Naive B cell (primary cell): ENCODE data around the gene CNTD1. TPM values are rescaled to one million over a fixed set of nuclear protein-coding genes. Genes with fewer than 3 reads are reported as not detected.
A peak's percentile ranks its signal among the peaks of the same experiment; 100 is the strongest.

Source experiments
- ATAC-seq, 2 donors: fragments of 150-1000 bp; cut with Tn5 transposase; 2 replicates each; pipeline ENCODE4 v1.10.0; 2021; ENCODE audit warnings: low read depth in 2 of 2, mild to moderate bottlenecking in 2 of 2, moderate library complexity in 2 of 2
- DNase-seq: peaks from one replicate; pipeline ENCODE4 v3.0.0; 2022
- H3K27ac Mint-ChIP-seq, 6 donors: one replicate each; pipeline ENCODE4 v1.8.0; 2020 to 2022; ENCODE audit warnings: mild to moderate bottlenecking in 6 of 6, mixed read lengths in 6 of 6, moderate library complexity in 5 of 6, inconsistent platforms in 2 of 6
- H3K27me3 Mint-ChIP-seq, 3 donors: one replicate each; pipeline ENCODE4 v1.8.0; 2021 to 2022; ENCODE audit warnings: mixed read lengths in 3 of 3, mild to moderate bottlenecking in 1 of 3
- H3K36me3 Mint-ChIP-seq, 2 donors: one replicate each; pipeline ENCODE4 v1.8.0; 2020 to 2022; ENCODE audit warnings: mixed read lengths in 2 of 2, inconsistent platforms in 1 of 2, mild to moderate bottlenecking in 1 of 2
- H3K4me1 Mint-ChIP-seq, 3 donors: one replicate each; pipeline ENCODE4 v1.8.0; 2020 to 2022; ENCODE audit warnings: mixed read lengths in 3 of 3, inconsistent platforms in 1 of 3, mild to moderate bottlenecking in 1 of 3, moderate library complexity in 1 of 3
- H3K4me3 Mint-ChIP-seq, 8 donors: one replicate each; pipeline ENCODE4 v1.8.0; 2020 to 2022; ENCODE audit warnings: mild to moderate bottlenecking in 8 of 8, mixed read lengths in 8 of 8, moderate library complexity in 8 of 8, inconsistent platforms in 2 of 8
- H3K9me3 Mint-ChIP-seq, 7 donors: one replicate each; pipeline ENCODE4 v1.8.0; 2020 to 2022; ENCODE audit warnings: mixed read lengths in 7 of 7, mild to moderate bottlenecking in 5 of 7, inconsistent platforms in 2 of 7, moderate library complexity in 1 of 7
- polyA plus RNA-seq, 6 donors: library from polyadenylated mRNA; unstranded; fragments of 300-500 nt; fragmentation: Illumina TruSeq; gene quantifications; one replicate each; pipeline ENCODE4 v1.2.3, GENCODE V29; 2021; ENCODE audit warnings: low read depth in 6 of 6

CNTD1 gene
- polyA plus RNA-seq, 6 donors from 2014 or later, result 0.17 to 0.74 (median 0.70) TPM; not detected in 1

DNA sequence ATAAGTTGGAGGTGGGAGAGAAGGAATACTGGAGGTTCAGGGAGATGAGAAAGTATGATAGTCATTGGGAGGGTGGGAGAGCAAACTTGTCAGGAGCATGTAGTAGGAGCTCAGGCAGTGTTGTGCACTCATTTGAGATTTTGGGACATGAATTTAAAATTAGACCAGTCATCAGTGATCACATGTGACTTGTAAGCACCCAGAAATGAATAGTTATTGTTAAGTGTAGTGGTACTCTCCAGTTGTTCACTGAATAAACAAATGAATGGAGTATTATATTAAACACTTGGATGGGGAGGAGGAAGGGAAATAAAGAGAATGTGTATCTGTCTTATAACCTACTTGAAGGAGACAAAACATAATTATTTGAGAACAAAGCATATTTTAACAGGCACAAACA is 32.3 kb downstream of the CNTD1 start:
- Mint-ChIP-seq H3K27me3 (no peaks in the 10 kb centered on the region), H3K27ac (peak overlapping the region in 3 of 6 donors; percentile 10 to 60 (median 44))

DNA sequence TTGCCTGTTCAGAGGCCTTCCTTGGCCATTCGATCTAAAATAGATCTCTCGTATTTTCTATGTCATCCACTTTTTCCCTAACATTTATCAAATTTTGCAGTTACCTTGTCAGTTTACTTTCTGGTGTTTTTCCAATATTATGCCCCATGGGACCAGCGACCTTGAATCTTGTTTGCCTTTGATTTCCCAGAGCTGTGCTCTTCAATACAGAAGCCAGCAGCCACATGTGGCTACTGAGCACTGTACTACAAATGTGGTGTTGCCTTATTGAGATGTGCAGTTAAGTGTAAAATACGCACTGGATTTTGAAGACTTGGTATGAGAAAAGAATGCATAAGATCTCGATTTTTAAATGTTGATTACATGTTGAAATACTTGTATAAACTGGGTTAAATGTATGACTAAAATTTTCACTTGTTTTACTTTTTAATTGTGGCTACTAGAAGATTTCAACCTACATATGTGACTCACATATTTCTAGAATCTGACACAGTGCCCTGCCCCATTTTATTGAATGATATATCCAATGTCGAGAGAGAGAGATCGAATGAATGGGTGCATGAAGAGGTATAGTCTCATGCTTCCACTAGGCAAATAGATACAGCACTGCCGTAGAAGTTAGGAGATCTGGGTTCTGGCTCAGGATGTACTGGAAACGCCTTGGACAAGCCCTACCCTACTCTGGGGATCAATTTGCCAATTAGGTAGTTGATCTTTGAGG is 33.7 kb downstream of the CNTD1 start:
- H3K36me3 Mint-ChIP-seq, result no peaks in the 10 kb centered on the region
- DNase-seq, result no peak
- peaks cover 20 to 32% (median 28%) of the 10 kb centered on the region in 3 donors for H3K4me1 Mint-ChIP-seq
- H3K4me3 Mint-ChIP-seq, result peak overlapping the region; percentile 93 to 98 (median 97)
- ATAC-seq, result peak; percentile 5 to 7
- H3K27me3 Mint-ChIP-seq, result no peaks in the 10 kb centered on the region
- peak overlapping the region; percentile 99 to 100 (median 99) for H3K27ac Mint-ChIP-seq
- H3K9me3 Mint-ChIP-seq, result no peaks in the 10 kb centered on the region

More for the DNA sequence above, 32.3 kb downstream of the CNTD1 start:
- H3K36me3 Mint-ChIP-seq, result no peaks in the 10 kb centered on the region
- peaks cover 20 to 32% (median 25%) of the 10 kb centered on the region in 3 donors for H3K4me1 Mint-ChIP-seq
- ATAC-seq (no peak), DNase-seq (no peak)
- no peaks in the 10 kb centered on the region for H3K9me3 Mint-ChIP-seq
- peak overlapping the region in 4 of 8 donors; percentile 21 to 97 (median 39) for H3K4me3 Mint-ChIP-seq

DNA sequence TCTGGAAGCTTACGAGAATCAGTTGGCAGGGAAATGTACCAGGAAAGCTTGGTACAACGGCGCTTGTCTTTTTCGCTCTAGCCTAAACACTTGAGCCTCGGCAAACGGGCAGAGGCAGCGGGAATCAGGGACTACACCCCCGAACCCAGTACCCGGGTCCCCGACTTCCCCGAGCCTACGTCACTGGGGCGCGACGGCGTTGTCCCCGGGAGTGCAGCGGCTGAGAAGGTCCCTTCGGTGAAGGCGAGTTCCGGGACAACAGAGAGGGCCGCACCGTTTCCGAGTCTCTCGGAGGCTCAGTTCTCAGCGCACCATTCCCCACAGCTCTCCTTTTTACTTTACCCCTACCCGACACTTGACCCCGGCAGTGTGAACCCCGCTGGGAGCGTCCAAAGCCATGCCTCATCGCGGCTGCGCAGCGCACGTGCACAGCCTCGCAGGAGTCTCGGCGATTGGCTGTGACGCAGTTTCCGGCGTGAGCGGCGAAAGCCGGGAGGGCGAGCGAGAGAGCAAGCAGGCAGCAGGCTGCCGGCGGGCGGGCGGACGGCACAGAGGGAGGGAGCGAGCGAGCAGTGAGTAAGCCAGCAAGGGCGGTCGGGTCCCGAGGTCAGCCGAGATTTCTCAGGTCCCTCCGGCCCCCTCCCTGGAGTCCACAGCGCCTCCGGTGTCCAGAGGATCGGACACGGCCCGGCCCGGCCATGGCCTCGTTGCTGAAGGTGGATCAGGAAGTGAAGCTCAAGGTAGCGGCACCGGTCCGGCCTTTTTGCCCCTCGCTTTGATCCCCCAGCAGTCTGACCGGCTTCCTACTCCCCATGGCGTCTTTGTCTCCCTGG is 34.5 kb downstream of the CNTD1 start, which contains the start of gene PSME3:
PSME3 (plus strand) TSS at position 464 of the 833 bp plus-strand sequence; CDS start at position 699, 235 bp downstream.
- no peaks in the 10 kb centered on the region for H3K9me3 Mint-ChIP-seq

DNA sequence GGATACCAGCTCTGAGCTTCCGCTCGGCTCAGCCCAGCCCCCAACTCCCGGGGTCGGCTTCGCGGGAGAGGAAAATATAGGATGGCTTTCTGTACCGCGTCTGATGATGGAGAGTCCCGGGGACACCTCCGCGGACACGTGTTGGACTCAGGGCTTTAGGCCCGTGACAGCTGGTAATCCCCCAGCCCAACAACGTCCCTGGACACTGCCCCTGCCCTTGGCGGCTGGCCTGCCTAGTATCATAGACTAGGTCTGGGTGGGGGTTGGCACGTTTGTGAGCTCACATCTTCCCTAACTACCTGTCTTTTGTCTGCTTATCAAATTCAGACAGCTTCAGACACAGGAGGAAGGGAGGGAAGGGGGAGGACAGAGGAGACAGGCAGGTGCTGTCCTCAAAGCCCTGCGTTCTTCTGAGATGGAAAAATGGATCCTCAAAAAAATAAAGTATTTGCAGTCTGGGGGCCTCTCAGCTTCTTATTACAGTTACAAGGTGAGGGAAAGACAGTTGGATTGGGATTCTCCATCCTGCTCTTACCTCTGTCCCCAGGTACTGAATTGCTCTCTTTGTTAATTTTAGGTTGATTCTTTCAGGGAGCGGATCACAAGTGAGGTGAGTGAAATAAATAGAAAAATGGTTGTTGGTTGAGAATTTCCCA is 35.2 kb downstream of the CNTD1 start:
- H3K36me3 Mint-ChIP-seq, result peaks cover 3 to 6% of the 10 kb centered on the region in 2 donors
- no peak for ATAC-seq
- H3K9me3 Mint-ChIP-seq, result no peaks in the 10 kb centered on the region
- H3K27ac Mint-ChIP-seq, result peak overlapping the region; percentile 95 to 100 (median 99)
- DNase-seq, result no peak
- peak overlapping the region; percentile 93 to 98 (median 97) for H3K4me3 Mint-ChIP-seq
- no peaks in the 10 kb centered on the region for H3K27me3 Mint-ChIP-seq
- H3K4me1 Mint-ChIP-seq, result peaks cover 26 to 32% (median 28%) of the 10 kb centered on the region in 3 donors

More for the DNA sequence above, 34.5 kb downstream of the CNTD1 start, which contains the start of gene PSME3:
- peak within 1 kb of the TSS; percentile 99 to 100 (median 99) for H3K27ac Mint-ChIP-seq
- peak within 1 kb of the TSS; percentile 93 to 98 (median 97) for H3K4me3 Mint-ChIP-seq
- peaks cover 0 to 6% of the 10 kb centered on the region in 2 donors for H3K36me3 Mint-ChIP-seq
- peak; percentile 91 for DNase-seq
- H3K4me1 Mint-ChIP-seq, result peaks cover 23 to 32% (median 28%) of the 10 kb centered on the region in 3 donors
- H3K27me3 Mint-ChIP-seq, result no peaks in the 10 kb centered on the region
- peak; percentile 90 to 92 for ATAC-seq

DNA sequence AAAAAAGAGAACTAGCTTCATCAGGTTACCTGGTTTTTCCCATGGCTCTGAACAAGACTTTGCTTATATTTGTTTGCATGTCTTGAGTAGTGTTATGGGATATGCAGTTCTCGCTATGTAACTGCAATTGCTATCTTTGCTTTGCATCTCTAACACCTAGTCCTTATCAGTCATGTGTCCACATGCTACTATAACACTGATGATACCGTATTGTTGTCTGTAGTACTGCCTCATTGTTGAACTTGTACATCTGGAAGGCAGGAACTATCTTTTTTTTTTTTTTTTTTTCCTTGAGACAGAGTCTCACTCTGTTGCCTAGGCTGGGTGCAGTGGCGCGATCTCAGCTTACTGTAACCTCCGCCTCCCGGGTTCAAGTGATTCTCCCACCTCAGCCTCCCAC is 37.1 kb downstream of the CNTD1 start:
- peaks cover 28 to 32% (median 29%) of the 10 kb centered on the region in 3 donors for H3K4me1 Mint-ChIP-seq
- no peak for DNase-seq
- no peak for ATAC-seq
- H3K27ac Mint-ChIP-seq, result no peak overlapping the region
- H3K9me3 Mint-ChIP-seq, result no peaks in the 10 kb centered on the region
- H3K27me3 Mint-ChIP-seq, result no peaks in the 10 kb centered on the region
- H3K36me3 Mint-ChIP-seq, result peaks cover 6 to 9% of the 10 kb centered on the region in 2 donors
- H3K4me3 Mint-ChIP-seq, result peak overlapping the region in 3 of 8 donors; percentile 22 to 97 (median 51)

DNA sequence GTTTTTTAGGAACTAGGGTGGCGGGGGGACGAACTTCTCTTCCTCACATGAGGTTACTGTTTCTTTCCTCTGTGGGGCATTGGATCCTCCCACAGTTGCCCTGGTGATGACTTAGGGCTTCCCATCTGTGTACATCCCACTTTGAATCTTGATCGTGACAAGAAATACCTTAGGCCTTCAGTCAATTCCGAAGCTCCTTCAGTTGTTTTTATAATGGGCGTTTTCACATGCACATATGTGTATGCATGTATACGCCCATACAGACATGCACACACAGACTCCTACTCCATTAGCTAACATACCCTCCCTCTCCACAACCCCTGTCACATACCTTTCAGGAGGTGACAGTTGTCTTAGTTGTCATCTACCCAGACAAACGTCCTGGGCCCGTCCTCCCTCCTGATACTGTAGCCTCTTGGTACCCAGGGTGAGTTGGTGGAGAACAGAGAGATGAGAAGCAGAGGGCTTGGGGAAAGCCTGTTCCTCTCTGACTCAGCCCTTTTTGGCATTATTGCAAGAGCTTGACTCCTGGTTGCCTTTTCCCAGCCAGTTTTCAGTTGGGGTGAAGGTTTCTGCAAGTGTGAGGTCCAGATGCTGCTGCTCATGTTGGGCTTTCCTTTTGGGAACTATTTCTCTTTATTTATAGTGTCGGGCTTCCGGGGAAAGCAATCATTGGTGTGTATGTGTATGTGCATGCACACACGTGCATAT is 43.5 kb downstream of the CNTD1 start:
- H3K9me3 Mint-ChIP-seq, result no peaks in the 10 kb centered on the region
- ATAC-seq (no peak), DNase-seq (no peak)
- H3K27me3 Mint-ChIP-seq, result no peaks in the 10 kb centered on the region
- H3K27ac Mint-ChIP-seq, result peak overlapping the region in 1 of 6 donors; percentile 83
- H3K4me3 Mint-ChIP-seq, result peak overlapping the region in 1 of 8 donors; percentile 42
- peaks cover 6 to 18% of the 10 kb centered on the region in 2 donors for H3K36me3 Mint-ChIP-seq
- H3K4me1 Mint-ChIP-seq, result peaks cover 6 to 11% (median 8%) of the 10 kb centered on the region in 3 donors

DNA sequence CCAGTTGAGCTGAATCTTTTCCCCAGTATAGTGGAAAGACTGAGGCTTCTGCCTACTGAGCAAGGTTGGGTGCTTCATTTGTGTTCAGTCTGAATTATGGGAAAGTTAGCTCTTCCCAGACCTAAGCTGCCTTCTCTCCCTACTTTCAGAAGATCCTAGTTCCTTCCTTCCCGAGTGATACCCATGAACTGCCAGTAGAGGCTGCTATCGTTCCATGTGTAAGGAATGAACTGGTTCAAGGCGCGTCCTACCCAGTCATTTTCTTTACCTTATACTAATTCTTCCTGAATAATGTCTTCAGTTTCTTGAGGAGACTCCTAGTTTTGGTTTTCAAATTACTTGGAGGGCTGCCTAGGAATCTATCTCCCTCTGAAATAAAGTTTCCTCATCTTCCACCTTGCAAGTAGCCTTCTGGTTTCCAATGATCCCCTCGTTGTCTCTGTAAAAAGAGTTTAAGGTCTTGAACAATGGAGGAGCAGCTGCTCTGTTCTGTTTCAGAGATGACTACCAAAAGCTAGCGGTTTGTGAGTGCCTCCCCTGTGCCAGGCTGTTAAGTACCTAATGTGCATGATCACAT is 44.8 kb downstream of the CNTD1 start:
- peak overlapping the region in 4 of 6 donors; percentile 13 to 49 (median 36) for H3K27ac Mint-ChIP-seq
- no peak overlapping the region for H3K4me3 Mint-ChIP-seq
- H3K36me3 Mint-ChIP-seq, result peaks cover 0 to 18% of the 10 kb centered on the region in 2 donors
- ATAC-seq (peak; percentile 48 to 53), DNase-seq (peak; percentile 27)
- peaks cover 4 to 11% (median 9%) of the 10 kb centered on the region in 3 donors for H3K4me1 Mint-ChIP-seq
- no peaks in the 10 kb centered on the region for H3K9me3 Mint-ChIP-seq
- H3K27me3 Mint-ChIP-seq, result no peaks in the 10 kb centered on the region

DNA sequence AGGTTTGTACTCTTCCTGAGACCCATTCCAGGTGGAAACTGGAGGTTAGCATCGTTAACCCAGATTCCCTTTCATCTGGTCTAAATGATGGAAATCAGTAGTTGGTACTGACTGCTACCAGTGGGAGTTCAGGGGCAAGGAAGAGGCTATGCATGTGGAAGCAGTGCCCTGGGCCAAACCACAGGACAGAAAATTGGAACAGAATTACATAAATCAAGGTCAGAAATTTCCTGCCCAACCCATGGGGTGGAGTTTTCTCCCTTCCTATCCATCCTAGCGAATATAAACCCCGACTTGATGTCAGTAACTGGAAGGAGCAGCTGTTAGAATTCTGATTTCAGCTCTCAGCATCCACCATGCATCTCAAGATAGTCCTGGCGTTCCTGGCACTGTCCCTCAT is 45.6 kb downstream of the CNTD1 start, which contains the start of gene AOC2:
AOC2 (plus strand) TSS at position 310 of the 400 bp plus-strand sequence; CDS start at position 357, 47 bp downstream.
- Mint-ChIP-seq H3K4me3 (no peak within 1 kb of the TSS), H3K27me3 (no peaks in the 10 kb centered on the region), H3K36me3 (peaks cover 0 to 11% of the 10 kb centered on the region in 2 donors), H3K27ac (peak within 1 kb of the TSS in 4 of 6 donors; percentile 13 to 49 (median 41)), H3K4me1 (peaks cover 0 to 11% (median 7%) of the 10 kb centered on the region in 3 donors), H3K9me3 (no peaks in the 10 kb centered on the region)
- ATAC-seq, result no peak
- DNase-seq, result no peak

DNA sequence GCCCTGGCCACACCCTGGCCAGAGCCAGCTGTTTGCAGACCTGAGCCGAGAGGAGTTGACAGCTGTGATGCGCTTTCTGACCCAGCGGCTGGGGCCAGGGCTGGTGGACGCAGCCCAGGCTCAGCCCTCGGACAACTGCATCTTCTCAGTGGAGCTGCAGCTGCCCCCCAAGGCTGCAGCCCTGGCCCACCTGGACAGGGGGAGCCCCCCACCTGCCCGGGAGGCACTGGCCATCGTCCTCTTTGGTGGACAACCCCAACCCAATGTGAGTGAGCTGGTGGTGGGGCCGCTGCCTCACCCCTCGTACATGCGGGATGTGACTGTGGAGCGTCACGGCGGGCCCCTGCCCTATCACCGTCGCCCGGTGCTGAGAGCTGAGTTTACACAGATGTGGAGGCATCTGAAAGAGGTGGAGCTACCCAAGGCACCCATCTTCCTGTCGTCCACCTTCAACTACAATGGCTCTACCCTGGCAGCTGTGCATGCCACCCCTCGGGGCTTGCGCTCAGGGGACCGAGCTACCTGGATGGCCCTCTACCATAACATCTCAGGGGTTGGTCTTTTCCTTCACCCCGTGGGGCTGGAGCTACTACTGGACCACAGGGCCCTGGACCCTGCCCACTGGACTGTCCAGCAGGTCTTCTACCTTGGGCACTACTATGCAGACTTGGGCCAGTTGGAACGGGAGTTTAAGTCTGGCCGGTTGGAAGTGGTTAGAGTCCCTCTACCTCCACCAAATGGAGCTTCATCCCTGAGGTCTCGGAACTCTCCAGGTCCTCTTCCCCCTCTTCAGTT is 46.3 kb downstream of the CNTD1 start:
- Mint-ChIP-seq H3K4me3 (no peak overlapping the region), H3K27me3 (no peaks in the 10 kb centered on the region), H3K36me3 (peaks cover 0 to 9% of the 10 kb centered on the region in 2 donors), H3K9me3 (no peaks in the 10 kb centered on the region), H3K4me1 (peaks cover 0 to 11% (median 7%) of the 10 kb centered on the region in 3 donors), H3K27ac (peak overlapping the region in 1 of 6 donors; percentile 49)
- DNase-seq (no peak), ATAC-seq (no peak)

DNA sequence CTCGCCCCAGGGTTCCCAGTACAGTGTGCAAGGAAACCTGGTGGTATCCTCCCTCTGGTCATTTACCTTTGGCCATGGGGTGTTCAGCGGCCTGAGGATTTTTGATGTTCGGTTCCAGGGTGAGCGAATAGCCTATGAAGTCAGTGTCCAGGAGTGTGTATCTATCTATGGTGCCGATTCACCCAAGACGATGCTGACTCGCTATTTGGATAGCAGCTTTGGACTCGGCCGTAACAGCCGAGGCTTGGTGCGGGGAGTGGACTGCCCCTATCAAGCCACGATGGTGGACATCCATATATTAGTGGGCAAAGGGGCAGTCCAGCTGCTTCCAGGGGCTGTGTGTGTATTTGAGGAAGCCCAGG is 46.9 kb downstream of the CNTD1 start:
- H3K4me3 Mint-ChIP-seq, result no peak overlapping the region
- peaks cover 0 to 11% (median 7%) of the 10 kb centered on the region in 3 donors for H3K4me1 Mint-ChIP-seq
- ATAC-seq (no peak), DNase-seq (no peak)
- H3K27ac Mint-ChIP-seq, result peak overlapping the region in 3 of 6 donors; percentile 49 to 92 (median 65)
- peaks cover 0 to 9% of the 10 kb centered on the region in 2 donors for H3K36me3 Mint-ChIP-seq
- H3K27me3 Mint-ChIP-seq, result no peaks in the 10 kb centered on the region
- H3K9me3 Mint-ChIP-seq, result no peaks in the 10 kb centered on the region

DNA sequence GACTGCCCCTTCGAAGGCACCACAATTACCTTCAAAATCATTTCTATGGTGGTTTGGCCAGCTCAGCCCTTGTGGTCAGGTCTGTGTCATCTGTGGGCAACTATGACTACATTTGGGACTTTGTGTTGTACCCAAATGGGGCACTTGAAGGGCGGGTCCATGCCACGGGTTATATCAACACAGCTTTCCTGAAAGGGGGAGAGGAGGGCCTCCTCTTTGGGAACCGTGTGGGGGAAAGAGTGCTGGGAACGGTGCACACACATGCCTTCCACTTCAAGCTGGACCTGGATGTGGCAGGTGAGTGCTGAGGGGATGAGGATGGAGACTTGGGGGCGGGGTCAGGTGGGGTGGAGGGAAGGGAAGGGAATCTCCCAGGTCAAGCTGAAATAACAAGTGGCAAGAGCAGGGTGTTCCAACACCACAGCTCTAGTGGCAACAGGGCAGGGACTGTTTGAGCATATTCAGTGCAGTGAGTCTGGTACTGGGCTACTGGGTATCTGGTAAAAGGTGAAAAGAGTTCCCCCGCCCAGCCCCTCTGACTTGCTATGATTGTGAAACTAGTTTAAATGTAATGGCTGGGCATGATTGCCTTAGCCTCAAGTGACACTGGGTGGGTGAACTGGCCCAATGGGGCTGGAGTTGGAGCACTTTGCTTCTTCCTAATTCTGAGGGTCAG is 47.4 kb downstream of the CNTD1 start:
- Mint-ChIP-seq H3K4me3 (peak overlapping the region in 1 of 8 donors; percentile 4), H3K4me1 (peaks cover 0 to 11% (median 7%) of the 10 kb centered on the region in 3 donors), H3K36me3 (peaks cover 0 to 9% of the 10 kb centered on the region in 2 donors), H3K9me3 (no peaks in the 10 kb centered on the region), H3K27ac (peak overlapping the region in 3 of 6 donors; percentile 54 to 92 (median 61)), H3K27me3 (no peaks in the 10 kb centered on the region)
- no peak for DNase-seq
- no peak for ATAC-seq
